ENCODE results near the gene MACROD1.

MACROD1 gene

GRCh38 chr11:63952570-63952969 is 213.3 kb downstream of the MACROD1 start:
- H3K9ac ChIP-seq (ENCODE audit: low read length in 5 of 5) = no peak overlapping the region
- peaks cover 0 to 42% (median 39%) of the 10 kb centered on the region in 5 donors for H3K36me3 ChIP-seq (ENCODE audit: control insufficient read depth in 5 of 5, insufficient read depth in 5 of 5, low read length in 5 of 5)
- no peaks in the 10 kb centered on the region for H3K27me3 ChIP-seq (ENCODE audit: control insufficient read depth in 5 of 5, insufficient read depth in 4 of 5, low read length in 5 of 5)
- H3K4me3 ChIP-seq (ENCODE audit: low read depth in 1 of 5, low read length in 5 of 5) = no peak overlapping the region
- no peaks in the 10 kb centered on the region for H3K9me3 ChIP-seq (ENCODE audit: control insufficient read depth in 5 of 5, low read length in 5 of 5)
- H3K27ac ChIP-seq (ENCODE audit: low read depth, low read length) = no peak overlapping the region
- no peaks in the 10 kb centered on the region for H3K4me1 ChIP-seq (ENCODE audit: control insufficient read depth in 5 of 5, insufficient read depth in 5 of 5, low read length in 5 of 5)

- no peak overlapping the region for H3K4me3 ChIP-seq (ENCODE audit: low read depth in 1 of 5, low read length in 5 of 5)
- H3K36me3 ChIP-seq (ENCODE audit: control insufficient read depth in 5 of 5, insufficient read depth in 5 of 5, low read length in 5 of 5) = peaks cover 0 to 42% (median 39%) of the 10 kb centered on the region in 5 donors
Measured at GRCh38 chr11:63951779-63952536, 214.0 kb downstream of the MACROD1 start.

More at GRCh38 chr11:63951779-63952536, 214.0 kb downstream of the MACROD1 start:
- Histone ChIP-seq H3K27ac (ENCODE audit: low read depth, low read length) (no peak overlapping the region), H3K9ac (ENCODE audit: low read length in 5 of 5) (peak overlapping the region in 1 of 5 donors; percentile 47), H3K9me3 (ENCODE audit: control insufficient read depth in 5 of 5, low read length in 5 of 5) (no peaks in the 10 kb centered on the region), H3K4me1 (ENCODE audit: control insufficient read depth in 5 of 5, insufficient read depth in 5 of 5, low read length in 5 of 5) (no peaks in the 10 kb centered on the region), H3K27me3 (ENCODE audit: control insufficient read depth in 5 of 5, insufficient read depth in 4 of 5, low read length in 5 of 5) (no peaks in the 10 kb centered on the region)

Measured in subcutaneous abdominal adipose tissue (tissue), 5 donors.